ENCODE data around the gene AZU1. TPM values are rescaled to one million over a fixed set of nuclear protein-coding genes. Genes with fewer than 3 reads are reported as not detected.
A peak's percentile ranks its signal among the peaks of the same experiment; 100 is the strongest.
"Not testable (repeated sequence)": the region's sequence is repeated elsewhere in the genome, so short reads cannot be mapped to it uniquely, and the experiment has no call there.

The AZU1 gene
- total RNA-seq, 2 donors from 2014 or later, result 0.26 TPM; not detected in 1

GRCh38 chr19:850979-851335 lies 23.3 kb downstream of the AZU1 start:
- ATAC-seq, result peak; percentile 3
- Histone ChIP-seq H3K36me3 (replicated peaks in 1 of 2; ENCODE audit: insufficient read depth in 1 of 2, low read depth in 2 of 2) (no peaks in the 10 kb centered on the region), H3K9me3 (no peaks in the 10 kb centered on the region), H3K27ac (peak overlapping the region; percentile 33 to 88 (median 72)), H3K4me1 (peaks cover 12% of the 10 kb centered on the region), H3K27me3 (peaks cover 0 to 6% of the 10 kb centered on the region in 2 donors), H3K4me3 (no peak overlapping the region)
- no peak for DNase-seq
- TF ChIP-seq, protein P1, sequence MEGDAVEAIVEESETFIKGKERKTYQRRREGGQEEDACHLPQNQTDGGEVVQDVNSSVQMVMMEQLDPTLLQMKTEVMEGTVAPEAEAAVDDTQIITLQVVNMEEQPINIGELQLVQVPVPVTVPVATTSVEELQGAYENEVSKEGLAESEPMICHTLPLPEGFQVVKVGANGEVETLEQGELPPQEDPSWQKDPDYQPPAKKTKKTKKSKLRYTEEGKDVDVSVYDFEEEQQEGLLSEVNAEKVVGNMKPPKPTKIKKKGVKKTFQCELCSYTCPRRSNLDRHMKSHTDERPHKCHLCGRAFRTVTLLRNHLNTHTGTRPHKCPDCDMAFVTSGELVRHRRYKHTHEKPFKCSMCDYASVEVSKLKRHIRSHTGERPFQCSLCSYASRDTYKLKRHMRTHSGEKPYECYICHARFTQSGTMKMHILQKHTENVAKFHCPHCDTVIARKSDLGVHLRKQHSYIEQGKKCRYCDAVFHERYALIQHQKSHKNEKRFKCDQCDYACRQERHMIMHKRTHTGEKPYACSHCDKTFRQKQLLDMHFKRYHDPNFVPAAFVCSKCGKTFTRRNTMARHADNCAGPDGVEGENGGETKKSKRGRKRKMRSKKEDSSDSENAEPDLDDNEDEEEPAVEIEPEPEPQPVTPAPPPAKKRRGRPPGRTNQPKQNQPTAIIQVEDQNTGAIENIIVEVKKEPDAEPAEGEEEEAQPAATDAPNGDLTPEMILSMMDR (IDR thresholded peaks at IDR 0.05), result no peak
- TF ChIP-seq POLR2A (IDR thresholded peaks at IDR 0.05), result peak in 1 of 3 donors; percentile 15
- intact Hi-C loops (cut with DNase I), result no loop called here
- WGBS, 2 donors, result 34 to 67% methylated on average over 1 to 13 of the region's 13 CpGs

GRCh38 chr19:852136-853013 lies 24.7 kb downstream of the AZU1 start, which contains the start of gene ELANE:
ELANE (plus strand) TSS chr19:852303; CDS start chr19:852329, 26 bp downstream.
- WGBS, 2 donors, result 55 to 81% methylated on average over 8 to 49 of the region's 55 CpGs
- Histone ChIP-seq H3K4me1 (peaks cover 12% of the 10 kb centered on the region), H3K27ac (peak within 1 kb of the TSS in 2 of 4 donors; percentile 75 to 88), H3K36me3 (replicated peaks in 1 of 2; ENCODE audit: insufficient read depth in 1 of 2, low read depth in 2 of 2) (no peaks in the 10 kb centered on the region), H3K4me3 (no peak within 1 kb of the TSS), H3K27me3 (peaks cover 0 to 6% of the 10 kb centered on the region in 2 donors), H3K9me3 (no peaks in the 10 kb centered on the region)
- DNase-seq (no peak), ATAC-seq (no peak)
- intact Hi-C loops (cut with DNase I), result no loop called here
- TF ChIP-seq, protein P1 (IDR thresholded peaks at IDR 0.05), result no peak

DNA sequence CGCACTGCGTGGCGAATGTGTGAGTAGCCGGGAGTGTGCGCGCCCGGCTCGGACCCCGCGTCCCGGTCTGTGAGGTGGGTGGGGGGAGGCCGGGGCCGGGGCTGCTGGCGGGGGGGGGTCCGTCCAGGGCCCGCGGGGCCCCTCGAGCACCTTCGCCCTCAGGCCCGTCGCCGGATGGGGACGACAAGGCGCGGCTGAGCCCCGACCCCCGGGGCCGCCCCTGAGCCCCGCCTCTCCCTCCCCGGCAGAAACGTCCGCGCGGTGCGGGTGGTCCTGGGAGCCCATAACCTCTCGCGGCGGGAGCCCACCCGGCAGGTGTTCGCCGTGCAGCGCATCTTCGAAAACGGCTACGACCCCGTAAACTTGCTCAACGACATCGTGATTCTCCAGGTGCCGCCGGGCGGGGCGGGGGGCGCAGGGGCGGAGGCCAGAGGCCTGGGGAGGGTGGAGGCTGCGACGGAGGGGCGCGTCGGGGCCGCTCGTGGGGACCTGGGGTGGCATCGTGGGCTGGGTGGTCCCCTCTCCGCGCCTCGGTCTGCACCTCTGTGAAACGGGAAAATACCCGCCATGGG lies 25.5 kb downstream of the AZU1 start:
- no peak for TF ChIP-seq POLR2A (IDR thresholded peaks at IDR 0.05)
- TF ChIP-seq, protein P1 (IDR thresholded peaks at IDR 0.05), result no peak
- WGBS, 2 donors, result 24 to 60% methylated on average over 10 to 53 of the region's 67 CpGs
- peaks cover 0 to 5% of the 10 kb centered on the region in 2 donors for H3K27me3 ChIP-seq
- no peak overlapping the region for H3K4me3 ChIP-seq
- no peak overlapping the region for H3K27ac ChIP-seq
- no peaks in the 10 kb centered on the region for H3K9me3 ChIP-seq
- ATAC-seq, result no peak
- peaks cover 12% of the 10 kb centered on the region for H3K4me1 ChIP-seq
- intact Hi-C loops (cut with DNase I), result no loop called here
- H3K36me3 ChIP-seq (replicated peaks in 1 of 2; ENCODE audit: insufficient read depth in 1 of 2, low read depth in 2 of 2), result no peaks in the 10 kb centered on the region
- no peak for DNase-seq

DNA sequence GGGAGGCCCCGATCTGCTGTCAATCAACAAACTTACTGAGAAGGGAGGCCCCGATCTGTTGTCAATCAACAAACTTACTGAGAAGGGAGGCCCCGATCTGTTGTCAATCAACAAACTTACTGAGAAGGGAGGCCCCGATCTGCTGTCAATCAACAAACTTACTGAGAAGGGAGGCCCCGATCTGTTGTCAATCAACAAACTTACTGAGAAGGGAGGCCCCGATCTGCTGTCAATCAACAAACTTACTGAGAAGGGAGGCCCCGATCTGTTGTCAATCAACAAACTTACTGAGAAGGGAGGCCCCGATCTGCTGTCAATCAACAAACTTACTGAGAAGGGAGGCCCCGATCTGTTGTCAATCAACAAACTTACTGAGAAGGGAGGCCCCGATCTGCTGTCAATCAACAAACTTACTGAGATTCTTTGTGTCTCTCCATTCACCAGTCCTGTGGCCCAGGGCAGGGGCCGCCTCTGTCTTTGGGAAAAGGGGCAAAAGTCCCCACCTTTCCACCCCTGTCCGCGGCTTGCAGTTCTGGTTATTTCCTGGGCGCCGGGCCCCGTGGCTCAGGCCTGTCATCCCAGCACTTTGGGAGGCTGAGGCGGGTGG lies 26.1 kb downstream of the AZU1 start:
- H3K9me3 ChIP-seq; H3K27me3 ChIP-seq; DNase-seq; ATAC-seq; H3K4me3 ChIP-seq; H3K36me3 ChIP-seq (replicated peaks in 1 of 2; ENCODE audit: insufficient read depth in 1 of 2, low read depth in 2 of 2); H3K27ac ChIP-seq; intact Hi-C loops (cut with DNase I): not testable (repeated sequence)
- peaks cover 12% of the 10 kb centered on the region for H3K4me1 ChIP-seq
- 80 to 81% methylated on average over 7 to 10 of the region's 17 CpGs for WGBS, 2 donors

GRCh38 chr19:854549-854948 lies 26.9 kb downstream of the AZU1 start:
- no peaks in the 10 kb centered on the region for H3K9me3 ChIP-seq
- no peak for TF ChIP-seq POLR2A (IDR thresholded peaks at IDR 0.05)
- TF ChIP-seq, protein P1 (IDR thresholded peaks at IDR 0.05), result no peak
- H3K4me3 ChIP-seq, result no peak overlapping the region
- no peaks in the 10 kb centered on the region for H3K27me3 ChIP-seq
- intact Hi-C loops (cut with DNase I), result no loop called here
- no peak for DNase-seq
- H3K4me1 ChIP-seq, result peaks cover 12% of the 10 kb centered on the region
- 63 to 66% methylated on average over 6 of the region's 6 CpGs for WGBS, 2 donors
- no peak for ATAC-seq
- no peaks in the 10 kb centered on the region for H3K36me3 ChIP-seq (replicated peaks in 1 of 2; ENCODE audit: insufficient read depth in 1 of 2, low read depth in 2 of 2)
- no peak overlapping the region for H3K27ac ChIP-seq

All from body of pancreas (tissue), 4 donors.